Tibial nerve (tissue), 4 donors: Measurements from ENCODE around the gene PHTF2. TPM values are rescaled to one million over a fixed set of nuclear protein-coding genes. Genes with fewer than 3 reads are reported as not detected.

Experiments
- DNase-seq, 2 donors: peaks; one replicate each; pipeline ENCODE4 v3.0.0-alpha.2; 2019; ENCODE audit warnings: low spot score in 2 of 2
- H3K27ac ChIP-seq, 4 donors: fragments of 200-600 bp; sonication (generic) in 3 of 4; one replicate each; pipeline ENCODE4 v1.5.1; 2017 to 2019; ENCODE audit warnings: mild to moderate bottlenecking in 1 of 4
- H3K27me3 ChIP-seq, 2 donors: fragments of 200-600 bp; sonication (generic) in 1 of 2; one replicate each; pipeline versions ENCODE4 v1.5.1 to v1.6.0; 2017 to 2019
- H3K36me3 ChIP-seq, 3 donors: fragments of 200-600 bp; sonication (generic); one replicate each; pipeline ENCODE4 v1.5.1; 2018 to 2019
- H3K4me1 ChIP-seq, 4 donors: fragments of 200-600 bp; sonication (generic) in 3 of 4; one replicate each; pipeline ENCODE4 v1.5.1; 2017 to 2019
- H3K4me3 ChIP-seq, 4 donors: fragments of 200-600 bp; sonication (generic) in 3 of 4; one replicate each; pipeline ENCODE4 v1.5.1; 2017 to 2019; ENCODE audit warnings: mild to moderate bottlenecking in 1 of 4, moderate library complexity in 1 of 4
- H3K9me3 ChIP-seq, 4 donors: fragments of 200-600 bp; sonication (generic) in 3 of 4; one replicate each; pipeline ENCODE4 v1.5.1; 2017 to 2019
- CTCF ChIP-seq, 5 experiments: fragments of 200-600 bp in 3 of 5; fragments of 450-650 bp in 2 of 5; sonication (generic) in 3 of 5; IDR thresholded peaks; one replicate each; pipeline ENCODE4 v1.5.1; 2016 to 2019; ENCODE audit warnings: antibody characterized with exemption in 5 of 5, mild to moderate bottlenecking in 3 of 5, moderate library complexity in 2 of 5
- EP300 ChIP-seq, 2 donors: sonication (generic); formaldehyde crosslinking; IDR thresholded peaks; one replicate each; pipeline ENCODE4 v1.6.1; 2017; ENCODE audit warnings: antibody characterized with exemption in 2 of 2, mild to moderate bottlenecking in 1 of 2
- POLR2A ChIP-seq, 2 donors: fragments of 450-650 bp; IDR thresholded peaks; one replicate each; pipeline ENCODE4 v1.6.1; 2017; ENCODE audit warnings: antibody characterized with exemption in 2 of 2, mild to moderate bottlenecking in 2 of 2, moderate library complexity in 2 of 2
- WGBS, 2 donors: methylation state at CpG; one replicate each; pipeline ENCODE4 v1.1.5; 2018; 5-methylcytosine and 5-hydroxymethylcytosine counted together
- total RNA-seq, 4 donors: library from RNA; depleted of rRNA; stranded (reverse); fragments of >200 nt; gene quantifications; one replicate each; pipeline ENCODE4 v1.1.0, GENCODE V29; 2016

The PHTF2 gene
- total RNA-seq, 4 donors from 2014 or later, result 12.6 to 16.5 (median 14.7) TPM

DNA sequence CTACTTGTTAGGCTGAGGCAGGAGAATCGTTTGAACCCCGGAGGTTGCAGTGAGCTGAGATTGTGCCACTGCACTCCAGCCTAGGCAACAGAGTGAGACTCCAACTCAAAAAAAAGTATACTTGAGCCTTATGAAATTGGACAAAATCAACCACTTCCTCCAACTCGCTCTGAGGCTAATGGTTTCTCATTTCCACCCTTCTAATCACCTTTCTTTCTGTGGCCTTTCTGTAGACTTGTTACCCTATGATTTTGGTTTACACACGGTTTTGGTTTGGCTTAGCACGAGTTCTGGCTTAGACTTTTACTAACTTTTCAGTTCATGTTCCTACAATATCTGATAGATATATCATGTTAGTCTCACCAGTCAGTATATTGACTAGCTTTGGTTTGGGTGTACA, 152.0 kb downstream of the PHTF2 start:
- 92 to 97% methylated on average over 5 of the region's 5 CpGs for WGBS, 2 donors
- DNase-seq, result no peak
- Histone ChIP-seq H3K27ac (no peak overlapping the region), H3K27me3 (no peaks in the 10 kb centered on the region), H3K9me3 (no peaks in the 10 kb centered on the region), H3K4me3 (no peak overlapping the region), H3K4me1 (no peaks in the 10 kb centered on the region), H3K36me3 (peaks cover 0 to 24% (median 0%) of the 10 kb centered on the region in 3 donors)
- TF ChIP-seq CTCF (IDR thresholded peaks at IDR 0.05) (no peak), EP300 (IDR thresholded peaks at IDR 0.05) (no peak), POLR2A (IDR thresholded peaks at IDR 0.05) (no peak)

DNA sequence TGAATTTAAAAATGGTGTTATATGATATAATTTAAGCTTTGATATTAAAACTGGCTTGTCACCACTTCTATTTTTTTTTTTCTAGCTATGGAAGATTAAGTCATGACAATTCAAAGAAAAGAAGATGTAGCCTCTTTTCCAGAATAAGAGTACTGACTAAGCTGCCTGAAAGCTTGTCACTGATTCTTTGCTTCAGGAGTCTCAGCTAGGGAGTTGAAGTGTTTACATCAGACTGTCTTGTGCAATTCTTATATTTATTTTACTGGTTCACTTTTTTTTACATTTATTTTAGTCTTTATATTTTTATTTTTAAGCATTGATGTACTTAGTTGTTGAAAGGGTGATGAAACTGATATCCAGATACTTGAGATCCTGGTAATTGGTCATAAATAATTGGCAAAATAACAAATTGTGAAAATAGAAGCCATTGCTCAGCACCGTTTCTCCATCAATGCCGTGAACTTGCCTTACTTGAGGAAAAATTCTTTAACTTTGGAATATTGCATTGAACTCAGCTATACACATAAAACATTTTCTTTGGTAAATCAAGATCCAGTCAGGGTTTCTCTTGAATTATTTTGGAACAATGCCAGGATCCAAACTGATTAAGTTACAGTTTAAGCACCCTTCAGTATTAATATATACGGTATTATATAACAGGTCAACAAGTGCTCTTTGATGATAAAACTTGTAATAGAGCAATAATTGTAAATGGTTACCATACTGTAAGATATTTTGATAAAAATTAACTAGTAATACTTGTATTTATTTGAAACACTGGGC, 156.4 kb downstream of the PHTF2 start:
- WGBS, 2 donors, result 82% methylated on average over 3 of the region's 3 CpGs
- no peak overlapping the region for H3K4me3 ChIP-seq
- no peaks in the 10 kb centered on the region for H3K27me3 ChIP-seq
- H3K27ac ChIP-seq, result no peak overlapping the region
- DNase-seq, result no peak
- H3K4me1 ChIP-seq, result no peaks in the 10 kb centered on the region
- no peaks in the 10 kb centered on the region for H3K9me3 ChIP-seq
- TF ChIP-seq EP300 (IDR thresholded peaks at IDR 0.05), result no peak
- no peak for TF ChIP-seq CTCF (IDR thresholded peaks at IDR 0.05)
- no peak for TF ChIP-seq POLR2A (IDR thresholded peaks at IDR 0.05)
- peaks cover 0 to 24% (median 0%) of the 10 kb centered on the region in 3 donors for H3K36me3 ChIP-seq

GRCh38 chr7:77958436-77958835, 159.9 kb downstream of the PHTF2 start:
- 100% methylated on average over 2 of the region's 2 CpGs for WGBS, 2 donors
- no peaks in the 10 kb centered on the region for H3K4me1 ChIP-seq
- H3K36me3 ChIP-seq, result peaks cover 0 to 15% (median 0%) of the 10 kb centered on the region in 3 donors
- no peak overlapping the region for H3K27ac ChIP-seq
- no peak overlapping the region for H3K4me3 ChIP-seq
- H3K9me3 ChIP-seq, result no peaks in the 10 kb centered on the region
- DNase-seq, result no peak
- TF ChIP-seq CTCF (IDR thresholded peaks at IDR 0.05) (no peak), POLR2A (IDR thresholded peaks at IDR 0.05) (no peak)
- H3K27me3 ChIP-seq, result no peaks in the 10 kb centered on the region

DNA sequence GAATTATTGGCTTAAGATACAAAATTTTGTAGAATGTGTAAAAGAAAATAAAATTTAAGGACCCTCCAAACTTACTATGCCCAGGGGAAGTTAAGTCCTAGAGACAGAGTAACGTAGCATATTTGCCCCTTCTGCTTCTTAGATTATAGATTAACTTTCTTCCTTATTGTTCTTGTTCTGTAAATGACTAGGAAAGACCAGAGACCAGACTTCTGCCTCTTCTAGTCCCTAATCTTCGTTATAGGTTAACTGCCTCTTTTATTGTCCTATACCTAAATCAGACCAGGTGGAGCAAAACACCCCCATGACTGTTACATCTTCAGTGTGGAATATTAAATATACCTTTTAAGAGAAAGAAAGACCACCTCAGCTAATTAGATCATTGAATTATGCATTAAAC, 160.5 kb downstream of the PHTF2 start:
- WGBS, 2 donors, result 89 to 91% methylated on average over 2 of the region's 2 CpGs
- Histone ChIP-seq H3K27ac (no peak overlapping the region), H3K9me3 (no peaks in the 10 kb centered on the region), H3K4me3 (no peak overlapping the region), H3K4me1 (no peaks in the 10 kb centered on the region), H3K27me3 (no peaks in the 10 kb centered on the region), H3K36me3 (peaks cover 0 to 10% (median 0%) of the 10 kb centered on the region in 3 donors)
- TF ChIP-seq CTCF (IDR thresholded peaks at IDR 0.05), result no peak
- TF ChIP-seq EP300 (IDR thresholded peaks at IDR 0.05), result no peak
- no peak for TF ChIP-seq POLR2A (IDR thresholded peaks at IDR 0.05)
- no peak for DNase-seq

DNA sequence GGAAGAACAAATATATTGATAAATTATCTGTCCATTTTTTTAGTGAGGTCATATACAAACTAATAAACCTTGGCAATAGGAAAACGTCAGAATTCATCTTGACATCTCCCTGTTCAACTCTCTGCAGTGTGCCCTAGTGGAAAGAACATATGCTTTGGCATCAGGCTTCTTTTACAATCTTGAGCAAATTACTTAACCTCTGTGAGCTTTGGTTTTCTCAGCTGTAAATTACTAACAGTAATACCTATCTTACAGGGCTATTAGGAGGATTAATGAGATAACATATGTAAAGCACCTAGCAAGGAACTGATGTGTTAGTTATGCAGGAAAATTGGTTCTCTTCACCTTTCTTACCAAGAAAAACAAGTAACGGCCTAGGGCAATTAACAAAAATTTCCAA, 161.8 kb downstream of the PHTF2 start:
- Histone ChIP-seq H3K36me3 (no peaks in the 10 kb centered on the region), H3K9me3 (no peaks in the 10 kb centered on the region), H3K27me3 (no peaks in the 10 kb centered on the region), H3K4me3 (no peak overlapping the region), H3K27ac (no peak overlapping the region), H3K4me1 (no peaks in the 10 kb centered on the region)
- no peak for TF ChIP-seq EP300 (IDR thresholded peaks at IDR 0.05)
- TF ChIP-seq POLR2A (IDR thresholded peaks at IDR 0.05), result no peak
- no peak for TF ChIP-seq CTCF (IDR thresholded peaks at IDR 0.05)
- WGBS, 2 donors, result 80 to 81% methylated on average over 2 of the region's 2 CpGs
- DNase-seq, result no peak
